CD4-positive, alpha-beta T cell treated with Interleukin-21 for 1 hour (primary cell): ENCODE data around the gene KCNJ11.

Source experiments
- DNase-seq: peaks from one replicate; pipeline ENCODE4 v3.0.0-alpha.2; 2020

KCNJ11 gene

DNA sequence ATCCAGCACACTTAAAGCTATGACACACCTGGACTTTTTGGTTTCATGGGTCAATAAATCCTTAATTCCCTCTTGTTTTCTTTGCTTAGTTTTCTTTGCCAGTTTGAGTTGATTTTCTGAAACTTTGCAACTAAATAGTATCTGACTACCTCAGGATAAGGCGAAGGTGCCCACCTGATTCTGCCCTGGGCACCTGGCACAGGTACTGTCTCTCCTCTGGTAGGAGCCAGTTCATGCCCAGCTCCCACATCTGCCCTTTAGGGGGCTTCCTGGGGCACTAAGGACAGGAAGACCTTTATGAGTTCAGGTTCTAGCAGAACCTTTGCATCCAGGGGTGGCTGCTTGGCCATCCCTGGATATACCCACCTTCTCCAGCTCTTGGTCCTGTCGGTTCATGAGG is 19.6 kb upstream of the KCNJ11 start:
- no peak for DNase-seq

DNA sequence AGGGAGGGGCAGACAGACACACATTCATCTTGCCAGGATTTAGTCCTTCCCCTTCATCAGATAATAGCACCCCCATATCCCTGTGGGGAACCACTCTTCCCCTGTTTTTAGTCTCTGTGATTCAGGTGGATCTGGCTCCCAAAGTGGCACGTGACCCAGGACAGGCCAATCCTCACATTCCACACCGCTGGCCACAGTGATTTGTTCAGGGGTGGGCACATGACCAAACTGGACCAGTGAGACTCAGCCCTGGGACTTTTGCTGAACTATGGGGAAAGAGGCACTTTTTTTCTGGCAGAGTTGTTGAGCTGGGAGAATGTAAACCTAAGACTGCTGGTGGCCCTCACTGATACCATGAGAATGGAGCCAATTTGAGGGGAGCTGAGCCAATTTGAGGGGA is 19.1 kb upstream of the KCNJ11 start:
- DNase-seq: no peak

DNA sequence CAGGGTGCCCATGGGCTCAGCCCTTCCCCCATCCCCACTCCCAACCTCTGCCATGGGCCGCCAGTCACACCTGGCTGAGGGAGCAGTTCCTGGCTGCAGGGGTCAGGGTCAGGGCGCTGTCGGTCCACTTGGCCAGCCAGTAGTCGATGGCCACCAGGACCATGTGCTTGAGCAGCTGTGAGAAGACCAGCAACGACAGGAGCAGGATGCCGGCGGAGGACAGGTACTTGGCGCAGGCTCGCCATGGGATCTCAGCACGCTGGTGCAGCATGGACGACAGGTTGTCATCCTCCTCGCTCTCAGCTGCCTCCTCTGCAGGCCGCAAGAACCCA is 18.3 kb upstream of the KCNJ11 start:
- DNase-seq: no peak

DNA sequence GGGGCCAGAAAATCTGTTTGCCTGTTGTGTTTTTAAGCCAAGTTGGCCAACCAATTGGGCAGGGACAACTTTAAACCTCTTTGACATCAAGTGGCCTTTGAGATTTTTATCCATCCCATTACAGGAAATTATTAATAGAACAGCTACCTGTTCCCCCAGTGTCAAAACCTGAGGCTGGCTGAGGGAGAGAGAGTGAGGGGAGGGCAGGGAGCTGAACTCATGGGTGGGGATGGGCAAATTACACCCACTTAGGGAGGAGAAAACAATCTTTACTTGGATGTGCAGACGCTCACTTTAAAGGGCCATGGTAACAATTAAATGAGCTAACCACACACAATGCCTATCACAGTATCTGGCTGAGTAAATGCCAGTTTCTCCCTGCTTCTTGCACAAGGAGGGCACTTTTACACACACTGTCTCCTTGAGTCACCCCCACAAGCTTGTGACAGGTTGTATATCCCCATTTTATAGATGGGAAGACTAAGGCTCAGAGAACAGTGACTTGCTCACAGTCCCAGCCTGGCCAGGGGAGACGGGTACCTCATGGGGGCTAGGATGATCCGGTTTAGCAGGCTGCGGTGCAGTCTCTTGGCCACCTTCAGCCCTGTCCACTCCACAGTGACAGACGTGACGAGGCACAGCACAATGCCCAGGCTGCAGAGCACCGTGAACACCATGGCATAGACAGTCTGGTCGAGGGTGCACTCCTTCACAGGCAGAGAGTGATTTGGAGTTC is 17.8 kb upstream of the KCNJ11 start:
- no peak for DNase-seq

DNA sequence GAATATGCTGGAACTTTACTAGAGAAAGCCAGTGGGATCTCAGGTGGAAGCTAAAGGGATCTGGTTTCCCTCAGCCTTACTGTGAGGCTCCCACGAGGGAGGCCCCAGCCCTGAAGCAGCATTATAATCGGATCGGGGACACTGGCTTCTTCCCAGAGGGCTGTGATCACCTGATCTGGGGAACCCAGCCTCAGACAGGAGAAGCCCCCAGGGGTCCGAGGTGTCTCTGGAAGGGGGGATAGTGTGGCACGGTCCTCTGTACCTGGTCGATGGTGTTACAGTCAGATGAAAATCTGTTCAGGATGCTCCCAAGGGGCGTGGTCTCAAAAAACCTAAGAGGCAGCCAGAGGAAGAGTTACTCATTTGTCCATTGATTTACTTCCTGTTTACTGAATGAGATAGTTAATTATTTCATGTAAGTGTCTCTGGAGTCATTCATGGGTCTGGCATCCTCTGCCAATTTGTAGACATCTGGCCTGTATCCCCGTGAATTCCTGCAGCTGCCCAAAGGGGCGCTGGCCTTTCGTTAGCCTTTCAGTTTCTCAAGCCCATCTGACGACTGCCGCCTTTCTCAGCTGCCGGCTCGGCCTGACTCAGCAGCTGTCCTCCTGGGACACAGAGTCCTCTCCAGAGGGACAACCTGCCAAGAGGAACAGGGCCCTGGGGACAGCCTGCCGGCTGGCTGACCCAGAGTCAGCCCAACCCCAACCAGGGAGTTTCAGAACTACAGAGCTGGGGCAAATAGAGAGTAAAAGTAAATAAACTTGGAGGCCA is 17.0 kb upstream of the KCNJ11 start:
- DNase-seq: no peak

DNA sequence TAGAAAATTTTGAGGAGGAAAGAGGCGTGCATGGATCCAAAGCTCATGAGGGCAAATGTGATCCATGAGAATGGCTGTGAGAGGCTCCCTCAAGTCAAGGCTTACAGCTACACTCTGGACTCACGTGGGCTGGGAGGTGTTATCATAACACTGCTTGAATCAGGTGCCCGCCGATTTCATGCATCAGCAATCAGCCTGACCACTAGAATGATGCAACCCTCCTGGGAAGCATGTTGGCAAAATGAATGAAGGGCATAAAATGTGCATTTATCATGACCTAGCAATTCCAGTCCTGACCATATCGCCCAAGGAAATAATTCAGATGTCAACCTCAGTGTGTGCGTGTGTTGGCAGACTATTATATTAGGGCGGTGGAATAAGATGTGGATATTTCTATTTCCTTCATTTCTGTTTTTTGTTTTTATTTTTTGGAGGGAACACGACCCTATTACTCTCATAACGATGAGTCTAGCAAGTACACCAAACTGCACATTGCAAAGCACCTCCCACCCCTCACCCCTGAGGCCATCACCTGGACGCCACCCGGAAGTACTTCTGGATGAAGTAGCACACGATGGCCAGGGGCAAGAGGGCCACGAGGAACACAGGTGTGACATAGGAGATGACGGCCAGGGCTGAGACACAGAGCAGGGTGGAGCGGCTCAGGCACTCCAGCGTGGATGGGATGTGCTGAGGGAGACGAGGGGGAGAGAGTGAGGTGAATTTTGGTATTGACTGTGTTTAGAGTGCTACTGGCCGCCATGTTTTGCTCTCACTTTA is 15.7 kb upstream of the KCNJ11 start:
- DNase-seq: no peak

DNA sequence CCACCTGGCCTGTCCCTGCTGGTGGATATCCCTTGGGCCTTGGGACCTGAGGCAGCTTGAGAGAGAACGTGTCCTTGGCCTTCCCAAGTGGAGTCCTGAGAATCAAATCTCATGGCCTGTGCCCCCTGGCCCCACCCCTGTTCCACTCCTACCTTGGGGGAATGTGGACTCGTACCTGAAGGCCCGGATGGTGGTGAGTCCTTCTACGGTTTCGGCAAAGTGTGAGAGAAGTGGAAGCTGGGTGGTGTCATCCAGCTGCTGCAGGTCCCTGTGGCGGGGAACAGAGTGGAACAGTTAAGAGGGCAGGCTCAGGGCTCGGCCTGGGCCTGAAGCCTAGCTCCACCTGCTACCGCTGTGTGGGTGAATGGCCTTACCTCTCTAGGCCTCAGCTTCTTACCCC is 14.0 kb upstream of the KCNJ11 start:
- no peak for DNase-seq

DNA sequence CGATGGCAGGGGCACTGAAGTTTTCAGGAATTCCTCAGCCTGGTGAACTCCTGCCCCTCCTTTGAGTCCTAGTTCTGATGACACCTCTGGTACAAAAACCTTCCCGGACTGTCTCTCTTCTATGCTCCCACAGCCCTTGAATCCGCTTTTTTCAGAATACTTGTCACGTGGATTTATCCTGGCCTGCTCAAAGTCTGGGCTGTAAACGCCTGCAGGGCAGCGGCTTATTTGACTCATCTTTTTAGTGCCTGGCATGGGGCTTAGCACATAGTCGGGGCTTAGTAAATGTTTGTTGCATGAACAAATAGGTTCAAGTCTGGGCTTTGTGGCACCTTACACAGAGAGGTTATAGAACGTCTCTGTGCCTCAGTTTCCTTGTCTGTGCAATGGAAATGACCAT is 13.4 kb upstream of the KCNJ11 start:
- no peak for DNase-seq

DNA sequence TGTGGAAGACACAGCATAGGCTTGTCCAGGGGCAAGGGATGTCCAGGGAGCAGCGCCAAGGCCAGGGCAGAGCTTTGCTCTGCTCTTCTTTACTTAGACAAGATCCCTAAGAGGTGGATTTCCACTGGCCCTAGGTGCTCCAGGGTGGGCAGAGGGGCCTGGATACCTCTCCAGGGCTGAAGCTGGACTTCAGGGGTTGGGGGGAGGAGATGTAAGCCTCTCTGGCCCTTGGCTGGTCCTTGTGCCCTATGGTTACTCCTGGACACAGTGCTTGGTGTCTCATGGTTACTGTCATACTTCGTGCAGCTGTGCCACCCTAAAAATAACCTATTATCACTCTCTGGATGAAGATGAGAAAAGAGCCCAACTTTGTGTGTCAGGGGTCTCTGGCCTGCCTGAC is 12.9 kb upstream of the KCNJ11 start:
- DNase-seq: no peak

DNA sequence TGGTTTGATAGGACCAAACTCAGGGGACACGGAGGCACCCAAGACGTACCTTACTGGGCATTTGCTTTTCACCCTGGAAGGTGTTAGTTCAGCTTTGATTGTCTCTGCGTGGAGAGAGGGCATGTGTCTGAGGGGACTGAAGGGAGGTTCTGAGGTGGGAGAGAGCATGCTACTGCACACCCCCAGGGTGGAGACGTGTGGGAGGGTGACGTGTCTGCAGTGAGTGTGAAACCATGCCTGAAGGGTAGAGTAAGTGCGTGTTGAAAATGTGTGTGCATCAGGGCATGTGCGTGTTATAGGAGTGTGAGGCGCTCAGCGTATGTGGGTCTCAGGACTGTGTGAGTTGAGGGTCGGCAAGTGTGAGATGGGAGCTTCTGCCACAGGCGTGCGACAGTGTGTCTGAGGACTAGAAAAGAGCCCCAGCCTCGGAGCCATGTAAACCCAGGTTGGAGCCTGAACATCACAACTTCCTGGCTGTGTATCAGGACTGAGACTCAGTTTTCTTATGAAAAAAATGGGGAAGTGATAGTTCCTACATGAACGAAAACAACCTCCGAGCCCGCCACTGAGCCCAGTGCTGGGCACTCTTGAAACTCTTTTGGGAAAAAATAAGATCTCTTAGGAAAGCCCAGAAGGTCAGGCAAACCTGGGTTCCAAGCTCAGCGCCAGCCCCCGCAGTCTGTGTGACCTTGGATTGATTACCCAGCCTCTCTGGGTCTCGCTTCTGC is 11.8 kb upstream of the KCNJ11 start:
- no peak for DNase-seq

DNA sequence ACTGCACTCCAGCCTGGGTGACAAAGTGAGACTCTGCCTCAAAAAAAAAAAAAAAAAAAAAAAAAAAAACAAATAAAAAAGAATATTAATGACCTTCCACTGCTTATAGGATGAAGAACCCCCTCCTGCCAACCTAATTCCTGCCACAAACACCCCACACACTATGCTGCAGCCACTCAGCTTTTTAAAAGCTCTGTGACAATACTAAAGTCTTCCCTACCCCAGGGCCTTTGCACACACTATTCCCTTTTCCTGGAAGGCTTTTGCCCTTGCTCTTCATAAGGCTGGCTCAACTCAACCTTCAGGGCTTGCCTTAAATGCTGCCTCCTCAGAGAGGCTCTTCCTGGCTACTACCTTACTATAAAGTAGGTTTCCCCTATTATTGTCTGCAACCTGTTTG is 10.8 kb upstream of the KCNJ11 start:
- DNase-seq: no peak

DNA sequence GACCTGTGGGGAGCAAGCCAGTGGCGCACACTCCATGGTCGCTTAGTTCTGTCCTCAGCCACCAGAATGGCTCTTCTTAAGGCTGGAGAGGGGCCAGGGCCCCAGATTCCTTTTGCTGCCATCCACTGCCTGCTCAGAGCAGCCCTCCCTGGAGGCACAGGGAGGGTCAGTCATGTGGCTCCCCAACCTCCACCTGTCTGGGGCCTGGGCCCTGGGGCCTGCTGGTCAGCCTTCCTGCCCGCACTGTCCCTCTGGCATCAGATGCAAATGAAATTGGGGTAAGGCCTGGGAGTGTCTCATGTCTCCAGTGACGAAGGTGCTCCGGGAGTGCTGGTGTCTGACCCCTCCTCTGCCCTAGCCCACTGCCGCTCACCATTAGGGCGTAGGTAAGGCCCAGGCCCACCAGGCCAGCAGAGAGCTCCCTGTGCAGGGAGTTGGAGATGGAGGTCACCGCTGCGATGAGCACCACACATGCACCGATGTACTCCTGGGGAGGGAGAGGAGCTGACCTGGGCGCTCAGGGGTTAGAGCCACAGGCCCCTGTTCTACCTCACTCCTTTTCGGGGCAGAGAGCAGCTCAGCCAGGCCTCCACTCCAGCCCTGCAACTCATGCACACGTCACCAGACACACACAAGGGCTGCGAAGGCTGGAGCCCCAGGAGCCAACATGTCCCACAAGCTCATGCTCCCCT is 9.0 kb upstream of the KCNJ11 start:
- DNase-seq: no peak

DNA sequence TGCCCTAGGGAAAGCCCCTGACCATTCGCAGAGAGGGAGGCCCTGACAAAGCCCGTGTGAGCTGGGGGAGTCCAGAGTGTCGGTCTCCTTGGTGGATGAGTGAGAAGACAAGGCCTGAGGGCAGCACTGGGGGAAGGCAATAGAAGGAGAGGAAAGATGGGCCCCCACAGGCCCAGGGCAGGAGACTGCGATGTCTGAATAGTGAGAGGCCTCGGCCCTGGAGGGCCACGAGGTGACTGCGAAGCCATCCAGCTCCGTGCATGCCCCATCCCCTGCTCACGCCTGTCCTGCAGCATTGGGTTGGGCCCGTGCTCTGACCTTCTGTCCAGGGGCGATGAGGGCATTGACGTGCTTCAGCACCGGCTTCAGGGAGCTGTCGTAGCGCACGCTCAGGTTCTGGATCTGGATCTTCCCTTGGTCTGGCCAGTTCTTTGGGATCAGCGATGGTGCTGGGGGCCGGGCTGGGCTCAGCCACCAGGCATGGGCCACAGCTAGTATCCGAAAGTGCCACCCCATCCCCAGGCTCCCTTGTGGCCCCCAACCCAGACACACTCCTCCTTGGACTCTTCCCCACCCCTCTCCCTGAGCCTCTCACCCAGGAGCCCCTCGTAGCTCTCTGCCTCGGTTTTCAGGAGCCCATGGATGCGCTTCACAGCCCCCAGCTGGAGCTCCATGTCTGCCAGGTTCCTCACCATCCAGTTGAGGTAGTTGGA is 8.3 kb upstream of the KCNJ11 start:
- DNase-seq: no peak

DNA sequence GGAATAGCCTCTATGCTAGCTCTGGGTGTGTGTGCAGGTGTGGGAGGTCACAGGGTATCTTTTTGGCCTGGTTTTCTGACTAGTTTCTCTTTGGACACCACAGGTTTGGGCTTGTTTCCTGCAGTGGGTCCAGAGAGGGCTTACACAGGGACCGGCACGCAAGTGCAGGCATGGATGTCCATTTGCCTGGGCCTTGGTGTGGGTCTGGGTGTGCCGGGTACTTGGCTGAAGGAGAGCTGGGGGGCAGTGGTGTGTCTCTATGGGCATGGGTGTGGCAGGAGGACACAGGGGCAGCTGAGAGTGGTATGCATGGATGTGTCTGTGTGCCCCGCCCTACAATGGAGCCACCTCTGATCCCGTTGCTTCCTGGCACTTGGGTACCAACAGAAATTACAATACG is 7.5 kb upstream of the KCNJ11 start:
- DNase-seq: no peak

DNA sequence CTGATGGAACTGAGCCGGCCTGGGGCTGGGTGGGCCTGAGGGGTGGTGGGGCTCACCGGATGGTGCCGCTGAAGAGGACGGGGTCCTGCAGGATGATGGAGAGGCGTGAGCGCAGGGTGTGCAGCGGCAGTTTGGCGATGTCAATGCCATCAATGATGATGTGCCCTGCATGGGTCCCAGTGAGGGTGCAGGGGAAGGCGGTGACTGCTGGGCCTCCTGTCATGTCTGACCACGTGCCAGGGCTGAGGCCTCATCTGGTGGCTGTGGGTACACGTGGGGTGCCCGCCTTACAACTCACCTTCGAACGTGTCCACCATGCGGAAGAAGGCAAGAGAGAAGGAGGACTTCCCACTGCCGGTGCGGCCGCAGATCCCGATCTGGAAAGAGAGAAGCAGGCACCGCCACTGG is 7.1 kb upstream of the KCNJ11 start:
- DNase-seq: no peak

DNA sequence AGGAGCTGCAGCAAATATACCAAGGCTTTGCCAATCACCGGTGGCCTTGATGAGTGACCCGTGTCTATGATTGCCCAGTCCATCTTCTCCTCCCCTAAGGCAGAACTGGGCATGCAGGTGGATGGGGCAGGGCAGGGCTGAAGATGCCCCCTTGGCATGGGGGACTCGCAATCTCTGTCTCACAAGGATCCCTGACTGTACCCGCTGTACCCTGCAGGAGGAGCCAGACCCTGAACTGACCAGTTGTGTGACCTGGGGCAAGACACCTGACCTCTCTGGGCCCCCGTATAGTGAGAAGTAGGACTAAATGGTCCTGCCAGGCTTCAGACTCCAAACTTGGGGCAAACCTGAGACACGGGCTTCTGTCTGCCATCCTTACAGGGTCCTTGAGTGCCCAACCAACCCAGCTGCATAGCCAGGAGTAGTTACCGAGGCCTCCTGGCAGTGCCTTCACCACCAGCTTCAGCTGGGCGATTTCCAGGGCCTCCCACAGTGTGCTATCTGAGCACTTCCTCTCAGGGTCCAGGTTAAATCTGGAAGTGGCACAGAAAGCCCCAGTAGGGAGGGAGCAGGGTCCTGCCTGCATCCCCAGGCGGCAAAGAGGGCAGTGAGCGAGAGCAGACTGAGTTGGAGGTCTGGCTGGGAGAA is 6.4 kb upstream of the KCNJ11 start:
- DNase-seq: no peak

DNA sequence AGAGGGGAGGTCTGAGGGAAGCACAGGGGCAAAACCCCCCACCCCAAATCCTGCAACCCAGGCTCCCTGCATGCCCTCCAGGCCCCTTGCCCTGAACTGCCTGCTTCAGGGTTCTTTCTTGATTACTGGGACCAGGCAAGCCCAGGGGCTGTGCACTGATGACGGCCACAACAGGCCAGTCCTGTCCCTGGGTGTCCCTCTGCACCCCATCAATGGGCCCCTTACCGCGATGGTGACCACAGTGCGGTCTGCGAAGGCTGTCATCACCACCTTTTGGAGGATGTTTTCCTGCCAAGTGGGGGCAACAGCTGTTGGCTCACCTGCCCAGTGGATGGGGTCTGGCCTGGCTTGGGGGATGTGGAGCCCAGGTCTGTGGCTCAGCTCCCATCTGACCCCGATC is 5.0 kb upstream of the KCNJ11 start:
- no peak for DNase-seq

DNA sequence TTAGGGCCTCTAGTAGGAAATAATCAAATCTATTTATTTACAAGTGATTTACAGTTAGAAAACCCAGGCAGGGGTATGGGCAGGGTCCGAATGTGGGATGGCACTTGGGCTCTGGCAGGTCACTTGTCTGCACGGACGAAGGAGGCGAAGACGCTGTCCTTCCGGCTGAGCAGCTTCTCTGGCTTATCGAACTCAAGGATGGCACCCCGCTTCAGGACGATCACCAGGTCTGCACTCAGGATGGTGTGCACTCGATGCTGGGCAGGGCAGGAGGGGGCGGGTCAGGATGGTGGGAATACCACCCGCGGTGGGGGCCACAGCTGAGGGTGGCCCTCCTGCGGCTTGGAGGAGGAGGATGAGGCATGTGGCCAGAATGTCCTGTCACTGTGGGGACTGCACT is 4.4 kb upstream of the KCNJ11 start:
- DNase-seq: no peak

DNA sequence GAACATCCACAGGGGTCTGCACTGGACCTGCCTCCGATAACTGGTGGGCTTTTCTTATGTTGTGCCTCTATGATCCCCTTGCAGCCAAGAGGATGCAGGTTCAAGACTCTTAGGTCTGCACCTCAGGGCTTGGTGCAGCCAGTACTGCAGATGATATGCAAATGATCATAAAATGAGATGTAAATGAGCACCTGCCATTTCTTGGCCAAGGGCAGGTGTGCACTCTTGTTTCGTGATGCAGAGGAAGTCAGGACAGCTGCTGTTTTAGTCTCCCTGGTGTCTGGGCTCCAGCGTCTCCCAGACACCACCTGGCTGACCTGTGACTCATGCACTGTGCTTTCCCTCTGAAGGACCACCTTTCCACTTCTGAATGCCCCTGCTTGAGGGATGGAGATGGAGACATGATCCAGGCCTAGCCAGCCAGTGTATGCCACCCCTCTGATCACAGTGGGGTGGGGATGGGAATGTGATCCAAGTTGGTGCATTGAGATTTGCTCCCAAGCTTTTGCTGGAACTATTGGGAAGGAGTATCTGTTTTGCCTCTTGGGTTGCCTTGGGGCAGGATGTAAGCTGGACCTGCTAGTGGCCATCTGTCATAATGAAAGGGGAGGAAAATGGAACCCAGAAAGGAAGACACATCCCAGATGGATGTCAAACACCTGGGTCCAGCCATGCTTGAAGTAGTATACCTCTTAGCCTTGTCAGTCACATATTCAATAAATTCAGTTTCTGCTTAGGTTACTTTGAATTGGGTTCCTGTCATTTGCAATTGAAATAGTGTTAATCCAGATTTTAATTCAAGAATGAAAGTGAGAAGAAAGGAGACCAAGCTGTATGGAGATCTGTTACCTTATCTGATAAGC is 3.3 kb upstream of the KCNJ11 start:
- no peak for DNase-seq

DNA sequence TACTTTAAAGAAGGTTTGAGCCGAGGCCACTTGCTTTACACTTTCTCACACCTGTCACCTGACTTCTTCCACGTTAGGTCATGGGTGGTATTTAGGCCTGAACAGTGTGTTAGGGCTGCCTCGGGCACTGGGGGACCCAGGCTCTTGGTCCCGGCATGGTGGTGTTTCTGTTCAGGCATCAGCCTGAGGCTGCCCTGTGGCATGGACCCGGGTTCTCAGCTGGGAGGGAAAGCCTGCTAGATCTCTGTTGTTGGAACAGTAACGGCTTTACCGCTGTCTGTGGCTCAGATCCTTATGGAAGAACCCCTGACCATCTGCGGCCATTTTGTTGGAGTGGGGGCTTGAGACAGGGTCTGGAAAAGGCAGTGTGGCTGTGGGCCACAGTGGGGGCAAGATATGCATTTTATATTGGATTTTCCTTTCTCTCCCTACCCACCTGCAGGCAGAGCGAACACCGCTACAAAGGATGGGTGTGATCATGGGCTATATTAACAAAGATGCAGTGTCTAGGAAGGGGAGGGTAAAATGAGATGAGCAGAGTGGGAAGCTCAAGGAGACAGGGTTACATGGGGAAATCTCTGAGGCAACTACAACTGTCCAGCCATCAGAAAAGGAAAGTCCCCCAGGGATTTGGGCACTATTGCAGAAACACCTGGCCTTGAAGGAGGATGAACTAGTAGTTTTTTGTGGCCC is 1.6 kb upstream of the KCNJ11 start:
- DNase-seq: no peak
